Endothelial cell of umbilical vein (primary cell): ENCODE results near the gene HYI. TPM values are rescaled to one million over a fixed set of nuclear protein-coding genes. Genes with fewer than 3 reads are reported as not detected.

Experiments
- BruUV-seq: library from RNA; stranded (reverse); fragments of 400-500 nt; replicated peaks from 2 replicates; lab custom pipeline; 2021; lab: Mats Ljungman, UMichigan
- CTCF ChIA-PET: fragments of 300-600, 350-600 bp; sonication (Branson Sonifier 250); formaldehyde crosslinking; loops from one replicate; lab custom pipeline; 2021; ENCODE audit warnings: antibody characterized with exemption, inconsistent platforms; lab: Charles Lee
- POLR2A ChIA-PET: fragments of 300-600, 350-600 bp; sonication (Branson Sonifier 250); formaldehyde crosslinking; loops from one replicate; lab custom pipeline; 2021; ENCODE audit warnings: antibody characterized with exemption, inconsistent platforms; lab: Charles Lee
- DNase-seq: peaks from one replicate; pipeline ENCODE4 v3.0.0-alpha.2; 2011; ENCODE audit warnings: low read depth, low spot score
- FAIRE-seq: peaks from 2 replicates; lab custom pipeline; 2011; peaks lifted over from hg19 to GRCh38; lab: Jason Lieb, UNC
- H2AFZ ChIP-seq: 2 replicates; pipeline ENCODE4 v1.6.0; 2012; ENCODE audit warnings: low read depth, low read length, control low read depth, inconsistent platforms
- H3K27ac ChIP-seq: 2 replicates; pipeline ENCODE4 v1.5.1; 2011; ENCODE audit warnings: low read depth, mild to moderate bottlenecking, control low read depth, low read length, moderate library complexity; ENCODE audit not compliant: insufficient read depth
- H3K27me3 ChIP-seq, 2 experiments: 2 replicates each; pipeline versions ENCODE4 v1.6.0 to v1.6.1; 2011; ENCODE audit warnings: low read length in 2 of 2, mixed read lengths in 1 of 2; ENCODE audit not compliant: control insufficient read depth in 2 of 2, insufficient read depth in 2 of 2
- H3K36me3 ChIP-seq, 2 experiments: 2 replicates in 1 of 2; 3 replicates in 1 of 2; pipeline ENCODE4 v1.5.1; 2011; ENCODE audit warnings: low read length in 2 of 2, mild to moderate bottlenecking in 1 of 2, moderate library complexity in 1 of 2; ENCODE audit not compliant: control insufficient read depth in 2 of 2, insufficient read depth in 2 of 2; ENCODE audit errors: extremely low read depth in 1 of 2
- H3K4me1 ChIP-seq: 3 replicates; pipeline ENCODE4 v1.5.1; 2011; ENCODE audit warnings: mild to moderate bottlenecking, low read length; ENCODE audit not compliant: control insufficient read depth, insufficient read depth; ENCODE audit errors: extremely low read depth
- H3K4me2 ChIP-seq: 2 replicates; pipeline ENCODE4 v1.6.1; 2011; ENCODE audit warnings: low read length, control low read depth, mixed read lengths; ENCODE audit not compliant: insufficient read depth
- H3K4me3 ChIP-seq, 3 experiments: fragments of 200-600 bp in 1 of 3; sonication (generic), shearing (Covaris generic) in 1 of 3; replicated peaks in 1 of 3; 2 replicates each; pipeline ENCODE4 v1.5.1; 2011 to 2016; ENCODE audit warnings: control low read depth in 3 of 3, low read length in 3 of 3, mild to moderate bottlenecking in 2 of 3, inconsistent platforms in 1 of 3, low read depth in 1 of 3, moderate library complexity in 1 of 3; ENCODE audit not compliant: insufficient read depth in 1 of 3
- H3K79me2 ChIP-seq: 2 replicates; pipeline ENCODE4 v1.6.0; 2012; ENCODE audit warnings: low read length, inconsistent platforms; ENCODE audit not compliant: control insufficient read depth, insufficient read depth
- H3K9ac ChIP-seq: replicated peaks from 2 replicates; pipeline ENCODE3; 2011; ENCODE audit warnings: low read length, control low read depth; ENCODE audit not compliant: insufficient read depth; ENCODE audit errors: extremely low read depth
- H3K9me1 ChIP-seq: replicated peaks from 3 replicates; pipeline ENCODE4 v1.6.0; 2011; ENCODE audit warnings: mild to moderate bottlenecking, low read length; ENCODE audit not compliant: control insufficient read depth, insufficient read depth; ENCODE audit errors: extremely low read depth
- H3K9me3 ChIP-seq: replicated peaks from 2 replicates; pipeline ENCODE4 v1.5.1; 2012; ENCODE audit warnings: low read length, inconsistent platforms; ENCODE audit not compliant: control insufficient read depth, insufficient read depth
- H4K20me1 ChIP-seq: replicated peaks from 2 replicates; pipeline ENCODE3; 2011; ENCODE audit warnings: mild to moderate bottlenecking, low read length; ENCODE audit not compliant: control insufficient read depth, insufficient read depth; ENCODE audit errors: extremely low read depth
- CTCF ChIP-seq, 2 donors: IDR thresholded peaks; 1 replicate in 1 of 2; 2 replicates in 1 of 2; pipeline ENCODE4 v1.5.1; 2011; ENCODE audit warnings: low read length in 2 of 2, mild to moderate bottlenecking in 2 of 2, moderate library complexity in 2 of 2, control low read depth in 1 of 2, inconsistent platforms in 1 of 2, low read depth in 1 of 2; ENCODE audit not compliant: insufficient read depth in 1 of 2; ENCODE audit errors: extremely low read depth in 1 of 2
- EZH2 ChIP-seq: IDR thresholded peaks from 2 replicates; pipeline ENCODE4 v1.6.1; 2012; ENCODE audit warnings: borderline replicate concordance, low read depth, mild to moderate bottlenecking, moderate library complexity, low read length, inconsistent platforms; ENCODE audit not compliant: severe bottlenecking
- FOS ChIP-seq: IDR thresholded peaks from 2 replicates; pipeline ENCODE4 v1.6.1; 2011; ENCODE audit warnings: mild to moderate bottlenecking, low read length, moderate library complexity, borderline replicate concordance; ENCODE audit not compliant: insufficient read depth
- GATA2 ChIP-seq: IDR thresholded peaks from 2 replicates; pipeline ENCODE4 v1.7.0; 2011; ENCODE audit warnings: low read depth, mild to moderate bottlenecking, moderate library complexity, mixed read lengths, low read length; ENCODE audit not compliant: insufficient read length, insufficient read depth
- JUN ChIP-seq: IDR thresholded peaks from 2 replicates; pipeline ENCODE4 v1.6.1; 2011; ENCODE audit warnings: borderline replicate concordance, low read depth; ENCODE audit not compliant: insufficient read length, insufficient read depth
- MAX ChIP-seq: IDR thresholded peaks from 2 replicates; pipeline ENCODE4 v1.6.1; 2011; ENCODE audit not compliant: insufficient read depth, insufficient read length
- MYC ChIP-seq: IDR thresholded peaks from one replicate; pipeline ENCODE4 v1.6.1; 2011; ENCODE audit warnings: mild to moderate bottlenecking, low read depth, low read length
- POLR2A ChIP-seq: IDR thresholded peaks from 2 replicates; pipeline ENCODE4 v1.6.1; 2012; ENCODE audit warnings: low read depth, mild to moderate bottlenecking, control low read depth, low read length
- POLR2AphosphoS5 ChIP-seq: IDR thresholded peaks from 2 replicates; pipeline ENCODE4 v1.6.1; 2012; ENCODE audit warnings: low read depth, mild to moderate bottlenecking, control low read depth, low read length, moderate library complexity; ENCODE audit not compliant: insufficient read depth
- dilution Hi-C: fragments of 300-500 bp; cut with MboI; formaldehyde crosslinking; loops from one replicate; pipeline ENCODE4 v1.15.0; 2019; ENCODE audit warnings: low sequenced_read_pairs; ENCODE audit not compliant: extremely low pct_ligation_motif_present
- intact Hi-C: fragments of 100-400 bp; cut with micrococcal nuclease; formaldehyde crosslinking; loops from one replicate; pipeline ENCODE4 v1.10.0; 2022
- polyA plus RNA-seq, 4 experiments: library from polyadenylated mRNA; depleted of rRNA in 3 of 4; stranded (reverse) in 3 of 4; unstranded in 1 of 4; fragments of >200 nt; gene quantifications; 2 replicates each; pipeline versions ENCODE4 v1.2.1 to v1.2.3, GENCODE V29; 2011 to 2012; ENCODE audit warnings: missing spikeins in 1 of 4
- total RNA-seq: library from RNA; stranded (reverse); gene quantifications from 2 replicates; pipeline ENCODE4 v1.2.3, GENCODE V29; 2021

The HYI gene
- total and polyA plus RNA-seq, 2 donors (not counting 3 experiments of a cell fraction or from before 2014, with no cell fraction given), result 324 to 342 TPM

GRCh38 chr1:43434256-43434655, 19.5 kb downstream of the HYI start:
- no peaks in the 10 kb centered on the region for H3K9me3 ChIP-seq
- peaks cover 2 to 45% of the 10 kb centered on the region in 2 experiments for H3K36me3 ChIP-seq
- H2AFZ ChIP-seq, result no peak overlapping the region
- H3K27ac ChIP-seq, result no peak overlapping the region
- no peak overlapping the region for H3K4me3 ChIP-seq
- DNase-seq (no peak), FAIRE-seq (no peak)
- H3K4me2 ChIP-seq, result no peak overlapping the region
- no peak overlapping the region for H3K9ac ChIP-seq
- dilution Hi-C loops, result no loop called here
- intact Hi-C loops, result no loop called here
- BruUV-seq, result no TSS peak
- no peaks in the 10 kb centered on the region for H3K27me3 ChIP-seq
- H3K9me1 ChIP-seq, result no peaks in the 10 kb centered on the region
- H4K20me1 ChIP-seq, result no peaks in the 10 kb centered on the region
- no peaks in the 10 kb centered on the region for H3K79me2 ChIP-seq
- no peaks in the 10 kb centered on the region for H3K4me1 ChIP-seq
- TF ChIP-seq POLR2AphosphoS5 (no peak), FOS (no peak), EZH2 (no peak), MAX (no peak), JUN (no peak), GATA2 (no peak), CTCF (IDR thresholded peaks at IDR 0.05; ENCODE audit: extremely low read depth in 1 of 2, insufficient read depth in 1 of 2, low read depth in 1 of 2, low read length in 2 of 2) (no peak), POLR2A (no peak), MYC (no peak)
- POLR2A ChIA-PET, result interaction anchor here (0.6 kb wide), 1 partner anchor 153 kb away, joined by 3 read pairs; no protein-coding TSS in a partner anchor
- CTCF ChIA-PET, result interaction anchor here (1.6 kb wide), 1 partner anchor 207 kb away, joined by 5 read pairs; no protein-coding TSS in a partner anchor
